HepG2 (cell line): ENCODE results near the gene DNASE1L2. TPM values are rescaled to one million over a fixed set of nuclear protein-coding genes. Genes with fewer than 3 reads are reported as not detected.

Source experiments
- ARID2 ChIP-seq: sonication (generic); formaldehyde crosslinking; IDR thresholded peaks from 2 replicates; pipeline ENCODE4 v1.8.1; 2022; ENCODE audit warnings: mild to moderate bottlenecking, missing genetic modification reagents, borderline replicate concordance
- E2F2 ChIP-seq: sonication (generic); formaldehyde crosslinking; IDR thresholded peaks from 2 replicates; pipeline ENCODE4 v1.4.0; 2020; ENCODE audit warnings: missing genetic modification reagents, borderline replicate concordance
- GABPB1 ChIP-seq: IDR thresholded peaks from 2 replicates; pipeline ENCODE4 v1.6.1; 2016; ENCODE audit warnings: mild to moderate bottlenecking, missing genetic modification reagents, moderate library complexity, missing compliant biosample characterization
- IRF9 ChIP-seq: sonication (generic); formaldehyde crosslinking; IDR thresholded peaks from 2 replicates; pipeline ENCODE4 v1.8.0; 2022; ENCODE audit warnings: missing genetic modification reagents, mild to moderate bottlenecking, borderline replicate concordance
- MAFG ChIP-seq: sonication (generic); formaldehyde crosslinking; IDR thresholded peaks from 2 replicates; pipeline ENCODE4 v1.5.1; 2020; ENCODE audit warnings: mild to moderate bottlenecking, missing genetic modification reagents
- ONECUT2 ChIP-seq: sonication (generic); formaldehyde crosslinking; IDR thresholded peaks from 2 replicates; pipeline ENCODE4 v1.4.0; 2020; ENCODE audit warnings: missing genetic modification reagents
- RBM22 ChIP-seq: fragments of 200-400 bp; formaldehyde crosslinking; optimal IDR thresholded peaks from 2 replicates; pipeline ENCODE3; 2017; ENCODE audit warnings: mild to moderate bottlenecking, low read length, moderate library complexity
- UBTF ChIP-seq: sonication (generic); formaldehyde crosslinking; IDR thresholded peaks from 2 replicates; pipeline ENCODE4 v1.4.0; 2020; ENCODE audit warnings: mild to moderate bottlenecking, missing genetic modification reagents
- ZNF256 ChIP-seq: sonication (generic); formaldehyde crosslinking; conservative IDR thresholded peaks from 2 replicates; pipeline ENCODE4 v1.4.0; 2020; ENCODE audit warnings: missing genetic modification reagents
- ZNF333 ChIP-seq: sonication (generic); formaldehyde crosslinking; IDR thresholded peaks from 2 replicates; pipeline ENCODE4 v1.4.0; 2020; ENCODE audit warnings: mild to moderate bottlenecking, missing genetic modification reagents, borderline replicate concordance
- ZNF713 ChIP-seq: sonication (generic); formaldehyde crosslinking; IDR thresholded peaks from 2 replicates; pipeline ENCODE4 v1.4.0; 2020; ENCODE audit warnings: mild to moderate bottlenecking, missing genetic modification reagents
- ZNF879 ChIP-seq: sonication (generic); formaldehyde crosslinking; IDR thresholded peaks from 2 replicates; pipeline ENCODE4 v1.8.1; 2023; ENCODE audit warnings: missing genetic modification reagents
- polyA plus RNA-seq, 8 experiments: library from polyadenylated mRNA; depleted of rRNA in 3 of 8; stranded (reverse) in 7 of 8; unstranded in 1 of 8; fragments of >200 nt; fragmentation: Illumina TruSeq in 4 of 8; extraction: Trizol in 4 of 8; gene quantifications; 2 replicates each; pipeline versions ENCODE4 v1.2.1 to v1.2.3, GENCODE V29; 2011 to 2016; ENCODE audit warnings: low read depth in 4 of 8, missing spikeins in 1 of 8, mixed read lengths in 1 of 8; ENCODE audit not compliant: insufficient read depth in 1 of 8
- total RNA-seq, 5 experiments: library from RNA; depleted of rRNA; stranded (reverse); fragments of >200 nt; fragmentation: Illumina TruSeq; extraction: Trizol; gene quantifications; 2 replicates each; pipeline ENCODE4 v1.2.3, GENCODE V29; 2016; ENCODE audit warnings: low read depth in 1 of 5
- TF ChIP-seq, protein P1 (sequence below): sonication (generic); formaldehyde crosslinking; IDR thresholded peaks from 2 replicates; pipeline ENCODE4 v1.4.0; 2020; ENCODE audit warnings: missing genetic modification reagents
- TF ChIP-seq, protein P2 (sequence below), 2 experiments: fragments of 450-650 bp in 1 of 2; sonication (generic) in 1 of 2; formaldehyde crosslinking in 1 of 2; IDR thresholded peaks; 2 replicates each; pipeline versions ENCODE4 v1.6.1 to v1.8.0; 2016 to 2022; ENCODE audit warnings: antibody characterized with exemption in 1 of 2, mild to moderate bottlenecking in 1 of 2, missing genetic modification reagents in 1 of 2

DNASE1L2 gene
- total and polyA plus RNA-seq, 2 of the 13 experiments (the other 11 are each of a cell fraction or from before 2014, with no cell fraction given) = 0.44 to 0.50 TPM

DNA sequence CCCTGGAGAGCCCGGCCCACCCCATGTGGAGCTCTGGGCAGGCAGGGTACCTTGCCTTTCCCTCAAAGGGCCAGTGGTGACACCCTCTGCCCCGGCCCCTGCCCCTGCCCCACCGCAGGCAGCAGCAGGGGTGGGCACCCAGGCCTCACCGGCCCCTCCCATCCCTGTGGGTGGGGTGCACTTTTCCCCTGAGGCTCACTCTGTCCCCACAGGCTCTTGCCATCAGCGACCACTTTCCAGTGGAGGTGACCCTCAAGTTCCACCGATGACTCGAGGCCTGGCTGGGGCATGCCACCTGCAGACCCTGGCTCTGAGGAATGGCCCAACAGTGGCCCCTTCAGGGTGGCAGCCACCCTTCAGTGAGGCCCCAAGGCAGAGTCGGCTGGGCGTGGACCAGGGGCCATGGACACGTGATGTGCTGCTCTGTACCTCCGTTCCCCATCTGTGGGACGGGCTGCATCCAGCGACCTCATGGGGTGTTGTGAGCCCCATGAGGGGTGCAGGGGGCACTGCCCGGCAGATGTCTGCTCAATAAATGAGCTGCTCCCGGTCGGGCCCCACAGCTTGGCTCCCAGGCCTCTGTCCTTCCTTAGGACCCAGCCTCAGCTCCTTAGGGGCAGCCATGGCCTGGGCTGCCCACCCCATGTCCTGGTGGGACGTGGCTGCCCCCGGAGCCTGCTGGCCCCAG is 2.0 kb downstream of the DNASE1L2 start (continued):
- TF ChIP-seq UBTF (CRISPR knock-in tag) = no peak
- TF ChIP-seq RBM22 = peak; percentile 92
- no peak for TF ChIP-seq ZNF256 (CRISPR knock-in tag)
- no peak for TF ChIP-seq ARID2 (CRISPR knock-in tag)
- no peak for TF ChIP-seq E2F2 (CRISPR knock-in tag)
- no peak for TF ChIP-seq IRF9 (CRISPR knock-in tag)
- no peak for TF ChIP-seq ZNF713 (CRISPR knock-in tag)
- TF ChIP-seq ZNF879 (CRISPR knock-in tag) = no peak
- TF ChIP-seq, protein P1, sequence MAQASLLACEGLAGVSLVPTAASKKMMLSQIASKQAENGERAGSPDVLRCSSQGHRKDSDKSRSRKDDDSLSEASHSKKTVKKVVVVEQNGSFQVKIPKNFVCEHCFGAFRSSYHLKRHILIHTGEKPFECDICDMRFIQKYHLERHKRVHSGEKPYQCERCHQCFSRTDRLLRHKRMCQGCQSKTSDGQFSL (CRISPR knock-in tag) = no peak
- TF ChIP-seq ONECUT2 (CRISPR knock-in tag) = no peak
- TF ChIP-seq GABPB1 = no peak; the same call in 1 of the 2 replicates
- TF ChIP-seq, protein P2, sequence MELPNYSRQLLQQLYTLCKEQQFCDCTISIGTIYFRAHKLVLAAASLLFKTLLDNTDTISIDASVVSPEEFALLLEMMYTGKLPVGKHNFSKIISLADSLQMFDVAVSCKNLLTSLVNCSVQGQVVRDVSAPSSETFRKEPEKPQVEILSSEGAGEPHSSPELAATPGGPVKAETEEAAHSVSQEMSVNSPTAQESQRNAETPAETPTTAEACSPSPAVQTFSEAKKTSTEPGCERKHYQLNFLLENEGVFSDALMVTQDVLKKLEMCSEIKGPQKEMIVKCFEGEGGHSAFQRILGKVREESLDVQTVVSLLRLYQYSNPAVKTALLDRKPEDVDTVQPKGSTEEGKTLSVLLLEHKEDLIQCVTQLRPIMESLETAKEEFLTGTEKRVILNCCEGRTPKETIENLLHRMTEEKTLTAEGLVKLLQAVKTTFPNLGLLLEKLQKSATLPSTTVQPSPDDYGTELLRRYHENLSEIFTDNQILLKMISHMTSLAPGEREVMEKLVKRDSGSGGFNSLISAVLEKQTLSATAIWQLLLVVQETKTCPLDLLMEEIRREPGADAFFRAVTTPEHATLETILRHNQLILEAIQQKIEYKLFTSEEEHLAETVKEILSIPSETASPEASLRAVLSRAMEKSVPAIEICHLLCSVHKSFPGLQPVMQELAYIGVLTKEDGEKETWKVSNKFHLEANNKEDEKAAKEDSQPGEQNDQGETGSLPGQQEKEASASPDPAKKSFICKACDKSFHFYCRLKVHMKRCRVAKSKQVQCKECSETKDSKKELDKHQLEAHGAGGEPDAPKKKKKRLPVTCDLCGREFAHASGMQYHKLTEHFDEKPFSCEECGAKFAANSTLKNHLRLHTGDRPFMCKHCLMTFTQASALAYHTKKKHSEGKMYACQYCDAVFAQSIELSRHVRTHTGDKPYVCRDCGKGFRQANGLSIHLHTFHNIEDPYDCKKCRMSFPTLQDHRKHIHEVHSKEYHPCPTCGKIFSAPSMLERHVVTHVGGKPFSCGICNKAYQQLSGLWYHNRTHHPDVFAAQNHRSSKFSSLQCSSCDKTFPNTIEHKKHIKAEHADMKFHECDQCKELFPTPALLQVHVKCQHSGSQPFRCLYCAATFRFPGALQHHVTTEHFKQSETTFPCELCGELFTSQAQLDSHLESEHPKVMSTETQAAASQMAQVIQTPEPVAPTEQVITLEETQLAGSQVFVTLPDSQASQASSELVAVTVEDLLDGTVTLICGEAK (IDR thresholded peaks at IDR 0.05) = no peak
- TF ChIP-seq, protein P2 (CRISPR knock-in tag; IDR thresholded peaks at IDR 0.05) = no peak
- no peak for TF ChIP-seq ZNF333 (CRISPR knock-in tag)
- no peak for TF ChIP-seq MAFG (CRISPR knock-in tag)
